ENCODE measurements around the gene CEMIP2.
"Not testable (repeated sequence)": the region's sequence is repeated elsewhere in the genome, so short reads cannot be mapped to it uniquely, and the experiment has no call there.

CEMIP2 gene

DNA sequence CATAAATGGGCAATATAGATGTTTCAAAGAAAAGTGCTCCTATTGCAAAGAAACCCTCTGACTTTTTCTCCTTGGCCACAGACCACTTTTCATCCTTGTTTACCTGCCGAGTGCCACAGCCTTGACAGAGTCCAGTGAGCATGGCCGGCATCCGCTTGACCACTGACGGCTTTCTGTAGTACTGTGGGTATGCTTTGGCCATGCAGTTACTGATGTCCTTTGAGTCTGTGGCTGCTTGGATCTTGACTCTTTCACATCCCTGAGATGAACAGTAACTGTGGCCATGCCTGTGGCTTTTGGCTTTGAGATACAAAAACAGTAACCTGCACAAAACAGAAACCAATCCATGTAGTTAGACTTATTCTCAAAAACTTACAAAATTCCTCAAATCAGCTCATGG lies 70.4 kb downstream of the CEMIP2 start:
- H3K4me3 ChIP-seq (ENCODE audit: low read depth, low read length) = no peak overlapping the region
- TF ChIP-seq, protein P1, sequence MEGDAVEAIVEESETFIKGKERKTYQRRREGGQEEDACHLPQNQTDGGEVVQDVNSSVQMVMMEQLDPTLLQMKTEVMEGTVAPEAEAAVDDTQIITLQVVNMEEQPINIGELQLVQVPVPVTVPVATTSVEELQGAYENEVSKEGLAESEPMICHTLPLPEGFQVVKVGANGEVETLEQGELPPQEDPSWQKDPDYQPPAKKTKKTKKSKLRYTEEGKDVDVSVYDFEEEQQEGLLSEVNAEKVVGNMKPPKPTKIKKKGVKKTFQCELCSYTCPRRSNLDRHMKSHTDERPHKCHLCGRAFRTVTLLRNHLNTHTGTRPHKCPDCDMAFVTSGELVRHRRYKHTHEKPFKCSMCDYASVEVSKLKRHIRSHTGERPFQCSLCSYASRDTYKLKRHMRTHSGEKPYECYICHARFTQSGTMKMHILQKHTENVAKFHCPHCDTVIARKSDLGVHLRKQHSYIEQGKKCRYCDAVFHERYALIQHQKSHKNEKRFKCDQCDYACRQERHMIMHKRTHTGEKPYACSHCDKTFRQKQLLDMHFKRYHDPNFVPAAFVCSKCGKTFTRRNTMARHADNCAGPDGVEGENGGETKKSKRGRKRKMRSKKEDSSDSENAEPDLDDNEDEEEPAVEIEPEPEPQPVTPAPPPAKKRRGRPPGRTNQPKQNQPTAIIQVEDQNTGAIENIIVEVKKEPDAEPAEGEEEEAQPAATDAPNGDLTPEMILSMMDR (IDR thresholded peaks at IDR 0.05; ENCODE audit: borderline replicate concordance, insufficient read depth, low read depth, low read length) = no peak

GRCh38 chr9:71694332-71694731 lies 74.0 kb downstream of the CEMIP2 start:
- H3K4me3 ChIP-seq (ENCODE audit: low read depth, low read length) = no peak overlapping the region
- TF ChIP-seq, protein P1 (IDR thresholded peaks at IDR 0.05; ENCODE audit: borderline replicate concordance, insufficient read depth, low read depth, low read length) = no peak

- TF ChIP-seq, protein P1 (IDR thresholded peaks at IDR 0.05; ENCODE audit: borderline replicate concordance, insufficient read depth, low read depth, low read length) = no peak
Measured at GRCh38 chr9:71693607-71694006, 74.7 kb downstream of the CEMIP2 start.

DNA sequence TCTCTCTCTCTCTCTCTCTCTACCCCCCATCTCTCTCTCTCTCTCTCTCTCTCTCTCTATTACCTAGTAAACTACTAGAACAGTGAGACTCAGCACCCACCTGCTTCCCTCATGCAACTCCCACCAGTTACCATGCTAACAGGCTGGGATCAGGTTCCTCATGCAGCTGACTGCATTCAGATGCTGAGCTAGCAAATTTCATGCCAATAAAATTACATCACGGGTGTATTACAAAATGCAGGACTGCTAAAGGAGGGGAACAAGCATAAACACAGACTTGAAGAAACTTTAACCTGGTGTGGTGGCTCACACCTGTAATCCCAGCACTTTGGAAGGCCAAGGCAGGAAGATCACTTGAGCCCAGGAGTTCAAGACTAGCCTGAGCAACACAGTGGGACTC lies 76.0 kb downstream of the CEMIP2 start:
- no peak overlapping the region for H3K4me3 ChIP-seq (ENCODE audit: low read depth, low read length)
- TF ChIP-seq, protein P1 (IDR thresholded peaks at IDR 0.05; ENCODE audit: borderline replicate concordance, insufficient read depth, low read depth, low read length) = no peak

More at GRCh38 chr9:71693607-71694006, 74.7 kb downstream of the CEMIP2 start:
- no peak overlapping the region for H3K4me3 ChIP-seq (ENCODE audit: low read depth, low read length)

GRCh38 chr9:71691576-71691975 lies 76.7 kb downstream of the CEMIP2 start:
- not testable (repeated sequence) for H3K4me3 ChIP-seq (ENCODE audit: low read depth, low read length)

DNA sequence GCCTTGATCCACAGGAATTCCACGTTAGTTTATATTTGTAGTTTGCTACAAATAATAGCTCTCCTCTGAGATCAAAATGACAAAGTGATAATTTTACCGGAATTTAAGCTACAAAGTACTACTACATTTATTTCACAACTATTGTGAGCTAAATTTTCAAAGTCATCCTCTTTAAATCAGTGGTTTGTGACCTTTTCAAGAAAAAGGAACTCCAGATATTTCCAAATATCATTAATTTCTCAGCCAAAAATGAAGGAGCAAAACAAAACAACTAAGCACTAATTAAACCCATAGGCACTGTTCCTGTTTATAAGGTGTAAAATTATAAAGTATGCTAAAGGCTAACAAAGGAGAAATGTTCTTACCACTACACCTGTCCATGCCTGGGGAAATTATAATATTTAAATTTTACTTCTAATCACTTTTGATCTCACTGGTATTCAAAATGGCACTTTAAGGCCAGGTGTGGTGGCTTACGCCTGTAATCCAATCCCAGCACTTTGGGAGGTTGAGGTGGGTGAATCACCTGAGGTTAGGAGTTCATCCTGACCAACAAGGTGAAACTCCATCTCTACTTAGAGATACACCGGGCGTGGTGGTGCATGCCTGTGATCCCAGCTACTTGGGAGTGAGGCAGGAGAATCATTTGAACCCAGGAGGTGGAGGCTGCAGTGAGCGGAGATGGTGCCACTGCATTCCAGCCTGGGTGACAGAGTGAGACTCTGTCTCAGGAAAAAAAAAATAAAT lies 77.5 kb downstream of the CEMIP2 start:
- H3K4me3 ChIP-seq (ENCODE audit: low read depth, low read length) = no peak overlapping the region
- TF ChIP-seq, protein P1 (IDR thresholded peaks at IDR 0.05; ENCODE audit: borderline replicate concordance, insufficient read depth, low read depth, low read length) = no peak

DNA sequence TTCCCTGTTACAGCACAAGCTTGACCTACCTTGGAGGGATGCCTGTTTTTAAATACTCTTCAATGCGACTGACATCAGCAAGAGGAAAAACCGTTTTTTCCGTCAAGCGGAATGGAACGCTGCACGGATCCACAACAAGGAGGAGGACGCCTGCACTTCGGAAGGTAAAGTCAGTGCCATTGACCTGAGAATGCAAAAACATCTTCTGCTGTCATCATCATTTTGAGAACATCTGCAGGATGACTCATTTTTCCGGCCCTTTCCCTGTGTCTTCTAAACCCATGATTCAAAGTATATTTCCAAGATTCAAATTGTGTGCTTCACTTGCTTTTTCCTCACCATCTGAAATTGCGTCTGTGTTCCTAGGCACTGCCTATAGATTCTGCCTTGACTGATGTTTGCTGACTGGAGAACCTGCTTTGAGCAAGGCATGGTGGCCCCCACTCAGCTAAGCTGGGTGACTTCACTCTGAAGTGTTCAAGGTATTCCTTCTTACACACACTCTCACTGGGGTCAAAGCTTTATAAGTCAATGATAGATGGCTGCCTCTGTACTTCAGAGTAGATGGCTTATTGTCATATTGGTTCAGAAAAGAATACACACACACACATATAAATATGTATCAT lies 78.1 kb downstream of the CEMIP2 start:
- H3K4me3 ChIP-seq (ENCODE audit: low read depth, low read length) = no peak overlapping the region
- TF ChIP-seq, protein P1 (IDR thresholded peaks at IDR 0.05; ENCODE audit: borderline replicate concordance, insufficient read depth, low read depth, low read length) = no peak
